HepG2 (cell line): ENCODE measurements around the gene BLVRB. TPM values are rescaled to one million over a fixed set of nuclear protein-coding genes. Genes with fewer than 3 reads are reported as not detected.

ENCODE experiments used
- JUNB ChIP-seq: sonication (generic); formaldehyde crosslinking; IDR thresholded peaks from 2 replicates; pipeline ENCODE4 v1.8.0; 2022; ENCODE audit warnings: missing genetic modification reagents, mild to moderate bottlenecking, borderline replicate concordance
- KLF12 ChIP-seq: sonication (generic); formaldehyde crosslinking; IDR thresholded peaks from 2 replicates; pipeline ENCODE4 v1.4.0; 2020; ENCODE audit warnings: missing genetic modification reagents, borderline replicate concordance
- MYNN ChIP-seq: sonication (generic); formaldehyde crosslinking; IDR thresholded peaks from 2 replicates; pipeline ENCODE4 v1.4.0; 2020; ENCODE audit warnings: mild to moderate bottlenecking, low read depth, missing genetic modification reagents
- NAIF1 ChIP-seq: sonication (generic); formaldehyde crosslinking; IDR thresholded peaks from 2 replicates; pipeline ENCODE4 v1.5.0; 2020; ENCODE audit warnings: mild to moderate bottlenecking, missing genetic modification reagents, borderline replicate concordance
- NONO ChIP-seq, 2 experiments: fragments of 450-650 bp in 1 of 2; sonication (generic) in 1 of 2; formaldehyde crosslinking in 1 of 2; IDR thresholded peaks in 1 of 2; conservative IDR thresholded peaks in 1 of 2; 2 replicates each; pipeline versions ENCODE4 v1.6.1 to v1.8.0; 2017 to 2022; ENCODE audit warnings: mild to moderate bottlenecking in 1 of 2, missing genetic modification reagents in 1 of 2, moderate library complexity in 1 of 2
- NR2C2 ChIP-seq: sonication (generic); formaldehyde crosslinking; IDR thresholded peaks from 2 replicates; pipeline ENCODE4 v1.4.0; 2020; ENCODE audit warnings: missing genetic modification reagents, mild to moderate bottlenecking, moderate library complexity, borderline replicate concordance
- NR2F2 ChIP-seq: IDR thresholded peaks from 2 replicates; pipeline ENCODE4 v1.6.1; 2012; ENCODE audit warnings: low read depth, inconsistent platforms, borderline replicate concordance
- SALL2 ChIP-seq: sonication (generic); formaldehyde crosslinking; IDR thresholded peaks from 2 replicates; pipeline ENCODE4 v1.8.1; 2023; ENCODE audit warnings: mild to moderate bottlenecking, missing genetic modification reagents, inconsistent platforms
- SMARCE1 ChIP-seq: fragments of 450-650 bp; IDR thresholded peaks from 2 replicates; pipeline ENCODE4 v1.6.1; 2017; ENCODE audit warnings: borderline replicate concordance
- SOX6 ChIP-seq, 2 experiments: fragments of 450-650 bp in 1 of 2; sonication (generic) in 1 of 2; formaldehyde crosslinking in 1 of 2; IDR thresholded peaks; 2 replicates each; pipeline versions ENCODE4 v1.4.0 to v1.6.1; 2017 to 2020; ENCODE audit warnings: antibody characterized with exemption in 1 of 2, mild to moderate bottlenecking in 1 of 2, missing genetic modification reagents in 1 of 2
- U2AF2 ChIP-seq: fragments of 200-400 bp; formaldehyde crosslinking; IDR thresholded peaks from 2 replicates; pipeline ENCODE4 v1.6.1; 2017; ENCODE audit warnings: low read depth, mild to moderate bottlenecking, low read length
- ZFP36 ChIP-seq: fragments of 150-350 bp; IDR thresholded peaks from 2 replicates; pipeline ENCODE4 v1.6.1; 2018; ENCODE audit warnings: borderline replicate concordance, low read length, low read depth; ENCODE audit not compliant: partially characterized antibody
- ZMYM3 ChIP-seq: sonication (generic); formaldehyde crosslinking; IDR thresholded peaks from 2 replicates; pipeline ENCODE4 v1.5.1; 2020; ENCODE audit warnings: mild to moderate bottlenecking, missing genetic modification reagents
- ZNF136 ChIP-seq: sonication (generic); formaldehyde crosslinking; IDR thresholded peaks from 2 replicates; pipeline ENCODE4 v1.8.1; 2022; ENCODE audit warnings: low read depth, mild to moderate bottlenecking, moderate library complexity, missing genetic modification reagents
- ZNF367 ChIP-seq: sonication (generic); formaldehyde crosslinking; IDR thresholded peaks from 2 replicates; pipeline ENCODE4 v1.4.0; 2020; ENCODE audit warnings: missing genetic modification reagents, borderline replicate concordance
- ZNF546 ChIP-seq: sonication (generic); formaldehyde crosslinking; conservative IDR thresholded peaks from 2 replicates; pipeline ENCODE4 v1.8.1; 2023; ENCODE audit warnings: mild to moderate bottlenecking, missing genetic modification reagents
- polyA plus RNA-seq, 8 experiments: library from polyadenylated mRNA; depleted of rRNA in 3 of 8; stranded (reverse) in 7 of 8; unstranded in 1 of 8; fragments of >200 nt; fragmentation: Illumina TruSeq in 4 of 8; extraction: Trizol in 4 of 8; gene quantifications; 2 replicates each; pipeline versions ENCODE4 v1.2.1 to v1.2.3, GENCODE V29; 2011 to 2016; ENCODE audit warnings: low read depth in 4 of 8, missing spikeins in 1 of 8, mixed read lengths in 1 of 8; ENCODE audit not compliant: insufficient read depth in 1 of 8
- total RNA-seq, 5 experiments: library from RNA; depleted of rRNA; stranded (reverse); fragments of >200 nt; fragmentation: Illumina TruSeq; extraction: Trizol; gene quantifications; 2 replicates each; pipeline ENCODE4 v1.2.3, GENCODE V29; 2016; ENCODE audit warnings: low read depth in 1 of 5
- TF ChIP-seq, protein P1 (sequence below): sonication (generic); formaldehyde crosslinking; conservative IDR thresholded peaks from 2 replicates; pipeline ENCODE4 v1.5.0; 2020; ENCODE audit warnings: missing genetic modification reagents
- TF ChIP-seq, protein P2 (sequence below): sonication (generic); formaldehyde crosslinking; IDR thresholded peaks from 2 replicates; pipeline ENCODE4 v1.9.0; 2021; ENCODE audit warnings: missing genetic modification reagents, borderline replicate concordance
- TF ChIP-seq, protein P3 (sequence below), 2 experiments: sonication (generic) in 1 of 2; formaldehyde crosslinking in 1 of 2; IDR thresholded peaks; 2 replicates each; pipeline versions ENCODE4 v1.4.0 to v1.6.1; 2018 to 2020; ENCODE audit warnings: missing genetic modification reagents in 2 of 2, borderline replicate concordance in 1 of 2, low read depth in 1 of 2, mild to moderate bottlenecking in 1 of 2, missing biosample characterization in 1 of 2
- TF ChIP-seq, protein P4 (sequence below): sonication (generic); formaldehyde crosslinking; IDR thresholded peaks from 2 replicates; pipeline ENCODE4 v1.5.0; 2020; ENCODE audit warnings: missing genetic modification reagents

BLVRB gene
- total and polyA plus RNA-seq, 2 of the 13 experiments (the other 11 are each of a cell fraction or from before 2014, with no cell fraction given): 25.9 to 51.4 TPM

DNA sequence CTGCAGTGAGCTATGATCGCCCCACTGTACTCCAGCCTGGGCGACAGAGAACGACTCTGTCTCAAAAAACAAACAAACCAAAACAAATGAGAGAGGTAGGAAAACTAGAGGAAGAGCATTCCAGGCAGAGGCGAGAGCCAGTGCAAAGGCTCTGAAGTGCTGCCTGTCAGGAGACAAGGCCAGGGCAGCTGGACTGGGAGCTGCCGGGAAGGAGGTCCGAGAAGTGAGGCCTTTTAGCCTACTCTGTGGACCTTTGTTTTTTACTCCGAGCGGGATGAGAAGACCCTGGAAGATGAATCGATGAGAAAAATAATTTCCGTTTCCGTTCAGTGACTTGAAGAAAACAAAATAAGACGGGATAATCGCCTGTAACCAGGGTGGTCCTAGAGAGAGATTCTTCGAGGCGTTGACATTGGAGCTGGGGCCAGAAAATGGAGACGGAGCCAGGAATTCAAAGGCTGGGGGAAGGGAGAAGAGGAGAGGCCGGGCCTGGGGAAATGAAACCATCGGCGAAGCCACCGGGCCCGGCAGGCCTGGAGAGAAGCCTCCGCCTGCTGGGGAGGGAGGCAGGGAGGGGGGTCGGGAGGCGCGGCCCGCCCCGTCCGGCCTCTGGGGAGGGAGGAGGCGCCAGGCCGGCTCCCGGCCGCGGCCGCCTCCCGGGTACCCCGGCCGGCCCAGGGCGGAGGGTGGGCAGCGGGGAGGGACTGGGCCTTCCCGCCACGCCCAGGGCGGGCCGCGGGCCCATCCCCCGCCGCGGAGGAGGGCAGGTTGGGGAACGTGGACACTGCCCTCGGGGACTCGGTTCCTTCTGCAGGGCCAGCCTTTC is 31.9 kb downstream of the BLVRB start (continued):
- TF ChIP-seq, protein P1, sequence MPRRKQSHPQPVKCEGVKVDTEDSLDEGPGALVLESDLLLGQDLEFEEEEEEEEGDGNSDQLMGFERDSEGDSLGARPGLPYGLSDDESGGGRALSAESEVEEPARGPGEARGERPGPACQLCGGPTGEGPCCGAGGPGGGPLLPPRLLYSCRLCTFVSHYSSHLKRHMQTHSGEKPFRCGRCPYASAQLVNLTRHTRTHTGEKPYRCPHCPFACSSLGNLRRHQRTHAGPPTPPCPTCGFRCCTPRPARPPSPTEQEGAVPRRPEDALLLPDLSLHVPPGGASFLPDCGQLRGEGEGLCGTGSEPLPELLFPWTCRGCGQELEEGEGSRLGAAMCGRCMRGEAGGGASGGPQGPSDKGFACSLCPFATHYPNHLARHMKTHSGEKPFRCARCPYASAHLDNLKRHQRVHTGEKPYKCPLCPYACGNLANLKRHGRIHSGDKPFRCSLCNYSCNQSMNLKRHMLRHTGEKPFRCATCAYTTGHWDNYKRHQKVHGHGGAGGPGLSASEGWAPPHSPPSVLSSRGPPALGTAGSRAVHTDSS: no peak
- TF ChIP-seq ZMYM3 (CRISPR knock-in tag) (peak; percentile 33; the same call in 1 of the 2 replicates), NR2F2 (no peak), JUNB (CRISPR knock-in tag) (no peak), SOX6 (IDR thresholded peaks at IDR 0.05) (no peak), SOX6 (CRISPR knock-in tag; IDR thresholded peaks at IDR 0.05) (peak; percentile 22), NONO (IDR thresholded peaks at IDR 0.05) (no peak), NONO (CRISPR knock-in tag; conservative IDR thresholded peaks at IDR 0.05) (0 out of 2 replicates have a peak, but pooled peaks have one; percentile 52), ZFP36 (no peak), MYNN (CRISPR knock-in tag) (no peak), ZNF367 (CRISPR knock-in tag) (peak; percentile 4; the same call in 1 of the 2 replicates), ZNF546 (CRISPR knock-in tag) (no peak), U2AF2 (no peak), NR2C2 (CRISPR knock-in tag) (no peak), ZNF136 (CRISPR knock-in tag) (no peak), SMARCE1 (no peak), KLF12 (CRISPR knock-in tag) (0 out of 2 replicates have a peak, but pooled peaks have one; percentile 4), SALL2 (CRISPR knock-in tag) (no peak), NAIF1 (CRISPR knock-in tag) (no peak)
- TF ChIP-seq, protein P2, sequence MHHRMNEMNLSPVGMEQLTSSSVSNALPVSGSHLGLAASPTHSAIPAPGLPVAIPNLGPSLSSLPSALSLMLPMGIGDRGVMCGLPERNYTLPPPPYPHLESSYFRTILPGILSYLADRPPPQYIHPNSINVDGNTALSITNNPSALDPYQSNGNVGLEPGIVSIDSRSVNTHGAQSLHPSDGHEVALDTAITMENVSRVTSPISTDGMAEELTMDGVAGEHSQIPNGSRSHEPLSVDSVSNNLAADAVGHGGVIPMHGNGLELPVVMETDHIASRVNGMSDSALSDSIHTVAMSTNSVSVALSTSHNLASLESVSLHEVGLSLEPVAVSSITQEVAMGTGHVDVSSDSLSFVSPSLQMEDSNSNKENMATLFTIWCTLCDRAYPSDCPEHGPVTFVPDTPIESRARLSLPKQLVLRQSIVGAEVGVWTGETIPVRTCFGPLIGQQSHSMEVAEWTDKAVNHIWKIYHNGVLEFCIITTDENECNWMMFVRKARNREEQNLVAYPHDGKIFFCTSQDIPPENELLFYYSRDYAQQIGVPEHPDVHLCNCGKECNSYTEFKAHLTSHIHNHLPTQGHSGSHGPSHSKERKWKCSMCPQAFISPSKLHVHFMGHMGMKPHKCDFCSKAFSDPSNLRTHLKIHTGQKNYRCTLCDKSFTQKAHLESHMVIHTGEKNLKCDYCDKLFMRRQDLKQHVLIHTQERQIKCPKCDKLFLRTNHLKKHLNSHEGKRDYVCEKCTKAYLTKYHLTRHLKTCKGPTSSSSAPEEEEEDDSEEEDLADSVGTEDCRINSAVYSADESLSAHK: no peak; the same call in 1 of the 2 replicates
- TF ChIP-seq, protein P3, sequence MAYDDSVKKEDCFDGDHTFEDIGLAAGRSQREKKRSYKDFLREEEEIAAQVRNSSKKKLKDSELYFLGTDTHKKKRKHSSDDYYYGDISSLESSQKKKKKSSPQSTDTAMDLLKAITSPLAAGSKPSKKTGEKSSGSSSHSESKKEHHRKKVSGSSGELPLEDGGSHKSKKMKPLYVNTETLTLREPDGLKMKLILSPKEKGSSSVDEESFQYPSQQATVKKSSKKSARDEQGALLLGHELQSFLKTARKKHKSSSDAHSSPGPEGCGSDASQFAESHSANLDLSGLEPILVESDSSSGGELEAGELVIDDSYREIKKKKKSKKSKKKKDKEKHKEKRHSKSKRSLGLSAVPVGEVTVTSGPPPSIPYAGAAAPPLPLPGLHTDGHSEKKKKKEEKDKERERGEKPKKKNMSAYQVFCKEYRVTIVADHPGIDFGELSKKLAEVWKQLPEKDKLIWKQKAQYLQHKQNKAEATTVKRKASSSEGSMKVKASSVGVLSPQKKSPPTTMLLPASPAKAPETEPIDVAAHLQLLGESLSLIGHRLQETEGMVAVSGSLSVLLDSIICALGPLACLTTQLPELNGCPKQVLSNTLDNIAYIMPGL (CRISPR knock-in tag; IDR thresholded peaks at IDR 0.05; ENCODE audit: borderline replicate concordance in 1 of 2, low read depth in 1 of 2): no peak; a peak in 1 of 4 replicates
- TF ChIP-seq, protein P4, sequence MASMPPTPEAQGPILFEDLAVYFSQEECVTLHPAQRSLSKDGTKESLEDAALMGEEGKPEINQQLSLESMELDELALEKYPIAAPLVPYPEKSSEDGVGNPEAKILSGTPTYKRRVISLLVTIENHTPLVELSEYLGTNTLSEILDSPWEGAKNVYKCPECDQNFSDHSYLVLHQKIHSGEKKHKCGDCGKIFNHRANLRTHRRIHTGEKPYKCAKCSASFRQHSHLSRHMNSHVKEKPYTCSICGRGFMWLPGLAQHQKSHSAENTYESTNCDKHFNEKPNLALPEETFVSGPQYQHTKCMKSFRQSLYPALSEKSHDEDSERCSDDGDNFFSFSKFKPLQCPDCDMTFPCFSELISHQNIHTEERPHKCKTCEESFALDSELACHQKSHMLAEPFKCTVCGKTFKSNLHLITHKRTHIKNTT (CRISPR knock-in tag): no peak
